Measurements from ENCODE around the gene EPRS1. TPM values are rescaled to one million over a fixed set of nuclear protein-coding genes. Genes with fewer than 3 reads are reported as not detected.

The EPRS1 gene
- total RNA-seq, 4 donors from 2014 or later: 17.2 to 65.9 (median 25.4) TPM

DNA sequence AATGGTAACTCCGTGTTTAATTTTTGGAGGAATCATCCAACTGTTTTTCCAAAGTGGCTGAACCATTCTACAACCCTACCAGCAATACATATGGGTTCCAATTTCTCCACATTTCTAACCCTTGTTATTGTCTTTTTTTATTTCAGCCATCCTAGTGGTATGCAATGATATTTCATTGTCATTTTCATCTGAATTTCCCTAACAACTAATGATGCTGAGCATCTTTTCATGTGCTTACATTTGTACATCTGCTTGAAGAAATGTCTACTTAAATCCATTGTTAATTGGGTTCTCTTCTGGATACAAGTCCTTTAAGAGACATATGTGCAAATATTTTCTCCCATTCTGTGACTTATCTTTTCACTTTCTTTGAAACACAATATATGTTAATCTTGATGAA is 43.3 kb downstream of the EPRS1 start:
- Histone ChIP-seq H3K9me3 (no peaks in the 10 kb centered on the region), H3K27me3 (no peaks in the 10 kb centered on the region), H3K27ac (no peak overlapping the region), H3K4me3 (no peak overlapping the region), H3K36me3 (peaks cover 0 to 61% (median 29%) of the 10 kb centered on the region in 4 donors), H3K4me1 (no peaks in the 10 kb centered on the region)
- in situ Hi-C loops (cut with MboI; ENCODE audit: low pct_ligation_motif_present in 1 of 4, low pct_unique_long_range_greater_than_20kb in 1 of 4, low sequenced_read_pairs in 3 of 4): no loop called here
- TF ChIP-seq EP300 (IDR thresholded peaks at IDR 0.05; ENCODE audit: low read depth) (no peak), POLR2AphosphoS5 (IDR thresholded peaks at IDR 0.05) (no peak), POLR2A (IDR thresholded peaks at IDR 0.05) (no peak)
- TF ChIP-seq, protein P1, sequence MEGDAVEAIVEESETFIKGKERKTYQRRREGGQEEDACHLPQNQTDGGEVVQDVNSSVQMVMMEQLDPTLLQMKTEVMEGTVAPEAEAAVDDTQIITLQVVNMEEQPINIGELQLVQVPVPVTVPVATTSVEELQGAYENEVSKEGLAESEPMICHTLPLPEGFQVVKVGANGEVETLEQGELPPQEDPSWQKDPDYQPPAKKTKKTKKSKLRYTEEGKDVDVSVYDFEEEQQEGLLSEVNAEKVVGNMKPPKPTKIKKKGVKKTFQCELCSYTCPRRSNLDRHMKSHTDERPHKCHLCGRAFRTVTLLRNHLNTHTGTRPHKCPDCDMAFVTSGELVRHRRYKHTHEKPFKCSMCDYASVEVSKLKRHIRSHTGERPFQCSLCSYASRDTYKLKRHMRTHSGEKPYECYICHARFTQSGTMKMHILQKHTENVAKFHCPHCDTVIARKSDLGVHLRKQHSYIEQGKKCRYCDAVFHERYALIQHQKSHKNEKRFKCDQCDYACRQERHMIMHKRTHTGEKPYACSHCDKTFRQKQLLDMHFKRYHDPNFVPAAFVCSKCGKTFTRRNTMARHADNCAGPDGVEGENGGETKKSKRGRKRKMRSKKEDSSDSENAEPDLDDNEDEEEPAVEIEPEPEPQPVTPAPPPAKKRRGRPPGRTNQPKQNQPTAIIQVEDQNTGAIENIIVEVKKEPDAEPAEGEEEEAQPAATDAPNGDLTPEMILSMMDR (IDR thresholded peaks at IDR 0.05): no peak
- WGBS, 2 donors (ENCODE audit: low coverage in 1 of 2): 100% methylated on average over 1 of the region's 1 CpG
- intact Hi-C loops (cut with DNase I; ENCODE audit: low total_unique reads): no loop called here
- no peak for DNase-seq

DNA sequence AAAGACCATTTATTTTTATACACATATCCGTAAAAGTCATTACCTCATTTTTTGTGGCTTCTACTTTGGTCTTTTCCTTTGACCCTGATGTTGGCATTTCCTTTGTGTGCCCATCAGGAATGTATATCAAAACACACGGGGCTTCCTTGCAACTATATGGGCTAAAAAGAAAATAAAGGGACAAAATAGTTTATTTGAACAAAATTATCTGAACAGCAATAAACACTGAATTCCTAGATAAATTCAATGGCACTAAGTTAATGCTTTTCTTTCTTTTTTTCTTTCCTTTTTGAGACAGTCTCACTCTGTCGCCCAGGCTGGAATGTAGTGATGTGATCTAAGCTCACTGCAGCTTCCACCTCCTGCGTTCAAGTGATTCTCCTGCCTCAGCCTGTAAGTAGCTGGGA is 45.2 kb downstream of the EPRS1 start:
- intact Hi-C loops (cut with DNase I; ENCODE audit: low total_unique reads) (no loop called here), in situ Hi-C loops (cut with MboI; ENCODE audit: low pct_ligation_motif_present in 1 of 4, low pct_unique_long_range_greater_than_20kb in 1 of 4, low sequenced_read_pairs in 3 of 4) (no loop called here)
- DNase-seq: no peak
- H3K27me3 ChIP-seq: no peaks in the 10 kb centered on the region
- H3K4me3 ChIP-seq: no peak overlapping the region
- H3K4me1 ChIP-seq: no peaks in the 10 kb centered on the region
- no peaks in the 10 kb centered on the region for H3K9me3 ChIP-seq
- TF ChIP-seq EP300 (IDR thresholded peaks at IDR 0.05; ENCODE audit: low read depth) (no peak), POLR2A (IDR thresholded peaks at IDR 0.05) (no peak), POLR2AphosphoS5 (IDR thresholded peaks at IDR 0.05) (no peak)
- TF ChIP-seq, protein P1 (IDR thresholded peaks at IDR 0.05): no peak
- H3K36me3 ChIP-seq: peaks cover 2 to 63% (median 28%) of the 10 kb centered on the region in 4 donors
- WGBS, 2 donors (ENCODE audit: low coverage in 1 of 2): 90 to 93% methylated on average over 4 of the region's 4 CpGs
- no peak overlapping the region for H3K27ac ChIP-seq

GRCh38 chr1:219999821-220000220 is 46.5 kb downstream of the EPRS1 start:
- in situ Hi-C loops (cut with MboI; ENCODE audit: low pct_ligation_motif_present in 1 of 4, low pct_unique_long_range_greater_than_20kb in 1 of 4, low sequenced_read_pairs in 3 of 4): no loop called here

More at GRCh38 chr1:219999821-220000220, 46.5 kb downstream of the EPRS1 start:
- no peak overlapping the region for H3K27ac ChIP-seq
- 65 to 67% methylated on average over 2 to 4 of the region's 4 CpGs for WGBS, 2 donors (ENCODE audit: low coverage in 1 of 2)
- TF ChIP-seq POLR2A (IDR thresholded peaks at IDR 0.05) (no peak), EP300 (IDR thresholded peaks at IDR 0.05; ENCODE audit: low read depth) (no peak), POLR2AphosphoS5 (IDR thresholded peaks at IDR 0.05) (no peak)
- TF ChIP-seq, protein P1 (IDR thresholded peaks at IDR 0.05): no peak
- H3K36me3 ChIP-seq: peaks cover 2 to 61% (median 29%) of the 10 kb centered on the region in 4 donors
- DNase-seq: no peak
- H3K4me3 ChIP-seq: no peak overlapping the region
- no peaks in the 10 kb centered on the region for H3K27me3 ChIP-seq
- no peaks in the 10 kb centered on the region for H3K4me1 ChIP-seq
- intact Hi-C loops (cut with DNase I; ENCODE audit: low total_unique reads): no loop called here
- no peaks in the 10 kb centered on the region for H3K9me3 ChIP-seq

Other genes starting within 250 kb of the EPRS1 start
- 10 to 100 TPM in 3 of 4 donors, not detected in 1; 19.2 to 79.3 (median 22.1) TPM for gene SLC30A10, start 117.9 kb downstream of the EPRS1 start, total RNA-seq
- gene BPNT1, start 43.3 kb upstream of the EPRS1 start, total RNA-seq: 10 to 100 TPM; 17.7 to 73.9 (median 45.7) TPM
- gene IARS2, start 47.6 kb upstream of the EPRS1 start, total RNA-seq: 10 to 100 TPM; 46.2 to 87.0 (median 70.8) TPM
- 10 to 100 TPM; 17.6 to 28.1 (median 23.9) TPM for gene RAB3GAP2, start 225.9 kb upstream of the EPRS1 start, total RNA-seq